Panc1 (cell line): Measurements from ENCODE around the gene CCNL2. TPM values are rescaled to one million over a fixed set of nuclear protein-coding genes. Genes with fewer than 3 reads are reported as not detected.

Experiments used
- ATAC-seq: fragments of 200-7000 bp; cut with Tn5 transposase; 2 replicates; pipeline ENCODE4 v1.9.1; 2020; ENCODE audit warnings: mild to moderate bottlenecking, moderate library complexity
- BruUV-seq: library from RNA; stranded (reverse); fragments of 400-500 nt; replicated peaks from 2 replicates; lab custom pipeline; 2021; lab: Mats Ljungman, UMichigan
- CTCF ChIA-PET: fragments of 300-600 bp; sonication (Branson Sonifier 250); formaldehyde crosslinking; loops from one replicate; lab custom pipeline; 2022; ENCODE audit warnings: antibody characterized with exemption; lab: Charles Lee
- POLR2A ChIA-PET: fragments of 300-600 bp; sonication (Branson Sonifier 250); formaldehyde crosslinking; loops from one replicate; lab custom pipeline; 2022; ENCODE audit warnings: antibody characterized with exemption; lab: Charles Lee
- DNase-seq: peaks from one replicate; pipeline ENCODE4 v3.0.0-alpha.2; 2010; ENCODE audit warnings: low read depth, low spot score
- H3K27ac ChIP-seq: 2 replicates; pipeline ENCODE4 v1.5.1; 2011; ENCODE audit warnings: mild to moderate bottlenecking, low read length, inconsistent platforms
- H3K27me3 ChIP-seq: fragments of 200-500 bp; sonication (Bioruptor generic); 2 replicates; pipeline ENCODE4 v1.6.0; 2014; ENCODE audit warnings: low read length, inconsistent platforms; ENCODE audit not compliant: control insufficient read depth, insufficient read depth
- H3K36me3 ChIP-seq: fragments of 200-500 bp; sonication (Bioruptor generic); 2 replicates; pipeline ENCODE4 v1.5.1; 2014; ENCODE audit warnings: inconsistent platforms, mild to moderate bottlenecking, low read length, moderate library complexity; ENCODE audit not compliant: control insufficient read depth, insufficient read depth
- H3K4me1 ChIP-seq: 2 replicates; pipeline ENCODE4 v1.5.1; 2011; ENCODE audit warnings: inconsistent platforms, mild to moderate bottlenecking, low read length, moderate library complexity; ENCODE audit not compliant: control insufficient read depth, insufficient read depth
- H3K4me3 ChIP-seq, 2 experiments: 2 replicates each; pipeline ENCODE4 v1.5.1; 2011 to 2012; ENCODE audit warnings: low read depth in 2 of 2, low read length in 2 of 2, mild to moderate bottlenecking in 2 of 2, inconsistent platforms in 1 of 2, moderate library complexity in 1 of 2
- H3K9me3 ChIP-seq: fragments of 200-500 bp; sonication (Bioruptor generic); 2 replicates; pipeline ENCODE4 v1.5.1; 2014; ENCODE audit warnings: low read depth, mild to moderate bottlenecking, inconsistent platforms, low read length, moderate library complexity; ENCODE audit not compliant: control insufficient read depth, insufficient read depth
- POLR2AphosphoS5 ChIP-seq: IDR thresholded peaks from 2 replicates; pipeline ENCODE4 v1.6.1; 2012; ENCODE audit warnings: mild to moderate bottlenecking, low read depth, low read length, moderate library complexity
- SIN3A ChIP-seq: IDR thresholded peaks from 2 replicates; pipeline ENCODE4 v1.6.1; 2012; ENCODE audit warnings: low read depth, mild to moderate bottlenecking, low read length, moderate library complexity, borderline replicate concordance; ENCODE audit not compliant: insufficient read depth
- TCF7L2 ChIP-seq: IDR thresholded peaks from 2 replicates; pipeline ENCODE4 v1.6.1; 2011; ENCODE audit warnings: mild to moderate bottlenecking, low read depth, low read length, inconsistent platforms
- in situ Hi-C: cut with HindIII; loops from 2 replicates; pipeline ENCODE4 v1.10.0; 2016; ENCODE audit warnings: low sequenced_read_pairs, low pct_unique_long_range_greater_than_20kb
- intact Hi-C: fragments of 100-400 bp; cut with micrococcal nuclease; formaldehyde crosslinking; loops from one replicate; pipeline ENCODE4 v1.10.0; 2022; ENCODE audit not compliant: unreplicated experiment
- total RNA-seq: library from RNA; stranded (reverse); gene quantifications from one replicate; pipeline ENCODE4 v1.2.1, GENCODE V29; 2021; ENCODE audit not compliant: unreplicated experiment
- TF ChIP-seq, protein P1 (sequence below), 2 experiments: IDR thresholded peaks; 2 replicates each; pipeline ENCODE4 v1.6.1; 2011 to 2012; ENCODE audit warnings: low read depth in 2 of 2, control low read depth in 1 of 2, low read length in 1 of 2, mild to moderate bottlenecking in 1 of 2, moderate library complexity in 1 of 2; ENCODE audit not compliant: insufficient read depth in 1 of 2
- TF ChIP-seq, protein P2 (sequence below): fragments of 450-650 bp; IDR thresholded peaks from 2 replicates; pipeline ENCODE4 v1.5.1; 2017; ENCODE audit warnings: mild to moderate bottlenecking

The CCNL2 gene
- total RNA-seq, 1 experiment from 2014 or later: 297 TPM

DNA sequence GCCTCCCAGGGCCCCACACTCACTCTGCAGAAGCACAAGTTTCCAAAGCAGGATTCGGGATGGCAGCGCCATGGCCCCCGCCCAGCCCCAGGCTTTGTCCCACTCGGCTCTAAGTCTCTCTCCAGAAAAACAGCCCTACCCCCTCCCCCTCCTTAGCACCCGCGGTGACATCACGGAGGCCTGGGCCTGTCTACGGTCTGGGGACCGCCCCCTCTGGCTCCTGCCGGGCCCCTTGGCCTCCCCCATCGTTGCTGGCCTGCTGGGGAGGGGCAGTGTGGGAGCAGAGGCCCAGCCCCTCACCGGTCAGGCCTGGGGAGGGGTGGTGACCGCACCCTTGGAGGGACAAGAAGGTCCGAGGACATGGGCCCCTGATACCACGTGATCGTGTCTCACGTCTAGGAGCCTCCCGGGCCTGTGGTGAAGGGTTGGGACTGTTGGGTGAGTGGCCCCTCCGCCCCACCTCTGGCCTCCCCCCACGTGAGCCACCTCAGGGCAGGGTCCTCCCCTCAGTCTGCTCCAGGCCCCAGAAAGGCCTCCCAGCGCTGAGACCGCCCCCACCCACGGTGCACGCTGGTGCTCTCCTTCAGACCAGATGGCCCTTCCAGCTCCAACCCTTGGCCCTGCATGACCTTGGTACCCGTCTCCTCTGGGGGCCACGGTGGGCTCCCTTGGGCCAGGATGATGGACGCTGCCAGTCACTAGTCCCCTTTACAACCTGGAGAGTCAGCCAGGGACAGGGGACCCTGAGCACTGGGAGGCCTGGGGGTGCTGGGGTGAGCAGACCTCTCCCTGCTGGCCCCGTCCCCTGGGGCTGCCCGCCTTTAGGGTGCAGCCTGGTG lies 40.5 kb downstream of the CCNL2 start, which contains the start of gene MXRA8:
TSS of gene MXRA8 (minus strand) at position 123 of the 839 bp plus-strand sequence. CDS start at position 72, 51 bp downstream.
- Histone ChIP-seq H3K27me3 (no peaks in the 10 kb centered on the region), H3K4me3 (peak within 1 kb of the TSS; percentile 44 to 49), H3K36me3 (no peaks in the 10 kb centered on the region), H3K4me1 (peaks cover 62% of the 10 kb centered on the region), H3K27ac (peak within 1 kb of the TSS; percentile 93), H3K9me3 (no peaks in the 10 kb centered on the region)
- ChIA-PET CTCF (no interaction called here), POLR2A (interaction anchor here (0.6 to 0.7 kb wide), 2 partner anchors 64 to 954 kb away, joined by 3 to 13 read pairs; no protein-coding TSS in a partner anchor)
- DNase-seq: no peak
- in situ Hi-C loops: no loop called here
- TF ChIP-seq POLR2AphosphoS5 (no peak; the same call in 1 of the 2 replicates), TCF7L2 (no peak), SIN3A (no peak)
- TF ChIP-seq, protein P1, sequence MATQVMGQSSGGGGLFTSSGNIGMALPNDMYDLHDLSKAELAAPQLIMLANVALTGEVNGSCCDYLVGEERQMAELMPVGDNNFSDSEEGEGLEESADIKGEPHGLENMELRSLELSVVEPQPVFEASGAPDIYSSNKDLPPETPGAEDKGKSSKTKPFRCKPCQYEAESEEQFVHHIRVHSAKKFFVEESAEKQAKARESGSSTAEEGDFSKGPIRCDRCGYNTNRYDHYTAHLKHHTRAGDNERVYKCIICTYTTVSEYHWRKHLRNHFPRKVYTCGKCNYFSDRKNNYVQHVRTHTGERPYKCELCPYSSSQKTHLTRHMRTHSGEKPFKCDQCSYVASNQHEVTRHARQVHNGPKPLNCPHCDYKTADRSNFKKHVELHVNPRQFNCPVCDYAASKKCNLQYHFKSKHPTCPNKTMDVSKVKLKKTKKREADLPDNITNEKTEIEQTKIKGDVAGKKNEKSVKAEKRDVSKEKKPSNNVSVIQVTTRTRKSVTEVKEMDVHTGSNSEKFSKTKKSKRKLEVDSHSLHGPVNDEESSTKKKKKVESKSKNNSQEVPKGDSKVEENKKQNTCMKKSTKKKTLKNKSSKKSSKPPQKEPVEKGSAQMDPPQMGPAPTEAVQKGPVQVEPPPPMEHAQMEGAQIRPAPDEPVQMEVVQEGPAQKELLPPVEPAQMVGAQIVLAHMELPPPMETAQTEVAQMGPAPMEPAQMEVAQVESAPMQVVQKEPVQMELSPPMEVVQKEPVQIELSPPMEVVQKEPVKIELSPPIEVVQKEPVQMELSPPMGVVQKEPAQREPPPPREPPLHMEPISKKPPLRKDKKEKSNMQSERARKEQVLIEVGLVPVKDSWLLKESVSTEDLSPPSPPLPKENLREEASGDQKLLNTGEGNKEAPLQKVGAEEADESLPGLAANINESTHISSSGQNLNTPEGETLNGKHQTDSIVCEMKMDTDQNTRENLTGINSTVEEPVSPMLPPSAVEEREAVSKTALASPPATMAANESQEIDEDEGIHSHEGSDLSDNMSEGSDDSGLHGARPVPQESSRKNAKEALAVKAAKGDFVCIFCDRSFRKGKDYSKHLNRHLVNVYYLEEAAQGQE (IDR thresholded peaks at IDR 0.05; ENCODE audit: insufficient read depth in 1 of 2, low read depth in 2 of 2, low read length in 1 of 2): no peak
- TF ChIP-seq, protein P2, sequence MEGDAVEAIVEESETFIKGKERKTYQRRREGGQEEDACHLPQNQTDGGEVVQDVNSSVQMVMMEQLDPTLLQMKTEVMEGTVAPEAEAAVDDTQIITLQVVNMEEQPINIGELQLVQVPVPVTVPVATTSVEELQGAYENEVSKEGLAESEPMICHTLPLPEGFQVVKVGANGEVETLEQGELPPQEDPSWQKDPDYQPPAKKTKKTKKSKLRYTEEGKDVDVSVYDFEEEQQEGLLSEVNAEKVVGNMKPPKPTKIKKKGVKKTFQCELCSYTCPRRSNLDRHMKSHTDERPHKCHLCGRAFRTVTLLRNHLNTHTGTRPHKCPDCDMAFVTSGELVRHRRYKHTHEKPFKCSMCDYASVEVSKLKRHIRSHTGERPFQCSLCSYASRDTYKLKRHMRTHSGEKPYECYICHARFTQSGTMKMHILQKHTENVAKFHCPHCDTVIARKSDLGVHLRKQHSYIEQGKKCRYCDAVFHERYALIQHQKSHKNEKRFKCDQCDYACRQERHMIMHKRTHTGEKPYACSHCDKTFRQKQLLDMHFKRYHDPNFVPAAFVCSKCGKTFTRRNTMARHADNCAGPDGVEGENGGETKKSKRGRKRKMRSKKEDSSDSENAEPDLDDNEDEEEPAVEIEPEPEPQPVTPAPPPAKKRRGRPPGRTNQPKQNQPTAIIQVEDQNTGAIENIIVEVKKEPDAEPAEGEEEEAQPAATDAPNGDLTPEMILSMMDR: no peak
- BruUV-seq: no TSS peak
- peak; percentile 15 for ATAC-seq
- intact Hi-C loops: no loop called here

DNA sequence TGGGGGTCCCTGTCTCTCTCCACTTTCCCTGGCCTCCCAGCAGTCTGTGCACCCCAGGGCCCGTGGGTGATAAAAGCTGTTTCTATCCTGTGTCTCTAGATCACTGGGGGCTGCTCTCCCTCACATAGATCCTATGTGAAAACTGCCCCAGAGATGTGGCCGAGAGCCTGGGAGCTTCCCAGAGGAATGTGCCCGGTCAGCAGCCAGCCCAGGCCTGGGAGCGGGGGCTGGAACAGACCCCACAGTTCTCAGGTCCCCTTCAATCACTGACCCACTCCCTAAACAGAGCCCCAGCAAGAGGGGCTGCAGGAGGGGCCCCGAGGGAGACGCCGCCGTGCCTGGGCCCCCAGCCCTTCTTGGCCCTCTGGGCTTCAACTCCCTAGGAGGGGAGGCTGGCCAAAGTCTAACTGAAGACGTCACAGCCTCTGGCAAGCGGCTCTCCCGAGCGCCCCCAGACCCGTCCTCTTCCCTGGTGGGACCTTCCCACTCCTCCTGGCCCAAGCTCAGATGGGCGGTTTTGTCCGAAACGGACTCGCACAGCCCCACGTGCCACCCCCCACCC lies 41.2 kb downstream of the CCNL2 start:
- intact Hi-C loops (no loop called here), in situ Hi-C loops (no loop called here)
- Histone ChIP-seq H3K9me3 (no peaks in the 10 kb centered on the region), H3K4me1 (peaks cover 69% of the 10 kb centered on the region), H3K27me3 (no peaks in the 10 kb centered on the region), H3K4me3 (peak overlapping the region; percentile 44 to 49), H3K36me3 (no peaks in the 10 kb centered on the region), H3K27ac (peak overlapping the region; percentile 93)
- peak; percentile 10; the same call in 1 of the 2 replicates for ATAC-seq
- ChIA-PET CTCF (no interaction called here), POLR2A (interaction anchor here (0.6 kb wide), 1 partner anchor 954 kb away, joined by 13 read pairs; no protein-coding TSS in a partner anchor)
- no peak for DNase-seq
- TSS peak; percentile 90 for BruUV-seq
- TF ChIP-seq POLR2AphosphoS5: no peak; the same call in 1 of the 2 replicates
- TF ChIP-seq, protein P2: no peak
- no peak for TF ChIP-seq SIN3A
- TF ChIP-seq, protein P1 (IDR thresholded peaks at IDR 0.05; ENCODE audit: insufficient read depth in 1 of 2, low read depth in 2 of 2, low read length in 1 of 2): no peak
- no peak for TF ChIP-seq TCF7L2
